Uterus (tissue), 4 donors: Measurements from ENCODE around the gene DNAL4. TPM values are rescaled to one million over a fixed set of nuclear protein-coding genes. Genes with fewer than 3 reads are reported as not detected.
A peak's percentile ranks its signal among the peaks of the same experiment; 100 is the strongest.

Experiments
- DNase-seq, 2 donors: peaks; one replicate each; pipeline ENCODE4 v3.0.0-alpha.2; 2019 to 2020
- H3K27ac ChIP-seq, 2 donors: fragments of 200-600 bp; sonication (generic); 1 replicate in 1 of 2; 2 replicates in 1 of 2; pipeline ENCODE4 v1.5.1; 2016 to 2018
- H3K27me3 ChIP-seq, 2 donors: fragments of 200-600 bp; sonication (generic); one replicate each; pipeline ENCODE4 v1.5.1; 2018 to 2019; ENCODE audit warnings: control low read depth in 1 of 2
- H3K36me3 ChIP-seq, 2 donors: fragments of 200-600 bp; sonication (generic); one replicate each; pipeline ENCODE4 v1.5.1; 2019; ENCODE audit warnings: control low read depth in 1 of 2
- H3K4me1 ChIP-seq, 2 donors: fragments of 200-600 bp; sonication (generic); one replicate each; pipeline ENCODE4 v1.5.1; 2018 to 2019; ENCODE audit warnings: control low read depth in 1 of 2
- H3K4me3 ChIP-seq, 2 donors: fragments of 200-600 bp; sonication (generic); 1 replicate in 1 of 2; 2 replicates in 1 of 2; pipeline ENCODE4 v1.5.1; 2018 to 2019; ENCODE audit warnings: mild to moderate bottlenecking in 1 of 2
- H3K9me3 ChIP-seq, 2 donors: fragments of 200-600 bp; sonication (generic); one replicate each; pipeline ENCODE4 v1.5.1; 2019; ENCODE audit warnings: control low read depth in 1 of 2
- CTCF ChIP-seq, 4 experiments: fragments of 200-600 bp in 2 of 4; fragments of 450-650 bp in 2 of 4; sonication (generic) in 2 of 4; IDR thresholded peaks; one replicate each; pipeline ENCODE4 v1.5.1; 2016 to 2019; ENCODE audit warnings: antibody characterized with exemption in 4 of 4, mild to moderate bottlenecking in 2 of 4, moderate library complexity in 1 of 4
- POLR2A ChIP-seq, 2 donors: fragments of 450-650 bp; IDR thresholded peaks; one replicate each; pipeline ENCODE4 v1.6.1; 2016; ENCODE audit warnings: antibody characterized with exemption in 2 of 2, mild to moderate bottlenecking in 1 of 2, moderate library complexity in 1 of 2
- intact Hi-C: fragments of 100-400 bp; cut with DNase I; formaldehyde crosslinking; loops from one replicate; pipeline ENCODE4 v1.15.1; 2023; ENCODE audit warnings: low total_unique reads
- total RNA-seq, 4 donors: library from RNA; depleted of rRNA in 3 of 4; stranded (reverse); fragments of >200 nt in 3 of 4; gene quantifications; one replicate each; pipeline versions ENCODE4 v1.1.0 to v1.2.4, GENCODE V29; 2014 to 2023
- donor health status: DM: yes; HTN: yes; CAD: no.

The DNAL4 gene
- total RNA-seq, 4 donors from 2014 or later: 3.1 to 23.4 (median 8.3) TPM

GRCh38 chr22:38733329-38733723, 60.6 kb downstream of the DNAL4 start:
- DNase-seq: peak; percentile 52 to 53
- Histone ChIP-seq H3K36me3 (no peaks in the 10 kb centered on the region), H3K4me1 (no peaks in the 10 kb centered on the region), H3K27ac (peak overlapping the region; percentile 62 to 67), H3K27me3 (no peaks in the 10 kb centered on the region), H3K9me3 (no peaks in the 10 kb centered on the region), H3K4me3 (no peak overlapping the region)
- TF ChIP-seq CTCF (IDR thresholded peaks at IDR 0.05) (peak; percentile 49 to 70 (median 64)), POLR2A (IDR thresholded peaks at IDR 0.05) (no peak)
- intact Hi-C loops: no loop called here

GRCh38 chr22:38732251-38732815, 61.6 kb downstream of the DNAL4 start:
- Histone ChIP-seq H3K36me3 (no peaks in the 10 kb centered on the region), H3K27me3 (no peaks in the 10 kb centered on the region), H3K9me3 (no peaks in the 10 kb centered on the region), H3K27ac (no peak overlapping the region), H3K4me1 (no peaks in the 10 kb centered on the region), H3K4me3 (no peak overlapping the region)
- no peak for DNase-seq
- intact Hi-C loops: no loop called here
- TF ChIP-seq CTCF (IDR thresholded peaks at IDR 0.05) (no peak), POLR2A (IDR thresholded peaks at IDR 0.05) (no peak)

- Histone ChIP-seq H3K36me3 (no peaks in the 10 kb centered on the region), H3K4me1 (no peaks in the 10 kb centered on the region), H3K4me3 (no peak overlapping the region), H3K27me3 (no peaks in the 10 kb centered on the region), H3K9me3 (no peaks in the 10 kb centered on the region), H3K27ac (no peak overlapping the region)
- TF ChIP-seq POLR2A (IDR thresholded peaks at IDR 0.05): no peak
- TF ChIP-seq CTCF (IDR thresholded peaks at IDR 0.05): no peak
- intact Hi-C loops: no loop called here
- DNase-seq: no peak
Observed at GRCh38 chr22:38731703-38732161, 62.2 kb downstream of the DNAL4 start.

- intact Hi-C loops: no loop called here
- Histone ChIP-seq H3K27ac (no peak overlapping the region), H3K36me3 (no peaks in the 10 kb centered on the region), H3K9me3 (no peaks in the 10 kb centered on the region), H3K4me3 (no peak overlapping the region), H3K27me3 (no peaks in the 10 kb centered on the region), H3K4me1 (no peaks in the 10 kb centered on the region)
- DNase-seq: no peak
- TF ChIP-seq CTCF (IDR thresholded peaks at IDR 0.05) (no peak), POLR2A (IDR thresholded peaks at IDR 0.05) (no peak)
Observed at GRCh38 chr22:38730411-38730871, 63.5 kb downstream of the DNAL4 start.

GRCh38 chr22:38729946-38730345, 64.0 kb downstream of the DNAL4 start:
- no peak for DNase-seq
- no peaks in the 10 kb centered on the region for H3K27me3 ChIP-seq
- no peaks in the 10 kb centered on the region for H3K36me3 ChIP-seq
- no peak overlapping the region for H3K4me3 ChIP-seq
- no peak overlapping the region for H3K27ac ChIP-seq
- H3K4me1 ChIP-seq: no peaks in the 10 kb centered on the region
- no peaks in the 10 kb centered on the region for H3K9me3 ChIP-seq
- intact Hi-C loops: no loop called here
- no peak for TF ChIP-seq POLR2A (IDR thresholded peaks at IDR 0.05)
- no peak for TF ChIP-seq CTCF (IDR thresholded peaks at IDR 0.05)
